GM21576 (cell line): ENCODE measurements around the gene KRT86.
"Not testable (repeated sequence)": the region's sequence is repeated elsewhere in the genome, so short reads cannot be mapped to it uniquely, and the experiment has no call there.

Experiments used
- ATAC-seq: cut with Tn5 transposase; IDR thresholded peaks from one replicate; pipeline ENCODE4 v1.9.1; 2021; ENCODE audit warnings: mild to moderate bottlenecking, moderate library complexity; ENCODE audit not compliant: unreplicated experiment

KRT86 gene

DNA sequence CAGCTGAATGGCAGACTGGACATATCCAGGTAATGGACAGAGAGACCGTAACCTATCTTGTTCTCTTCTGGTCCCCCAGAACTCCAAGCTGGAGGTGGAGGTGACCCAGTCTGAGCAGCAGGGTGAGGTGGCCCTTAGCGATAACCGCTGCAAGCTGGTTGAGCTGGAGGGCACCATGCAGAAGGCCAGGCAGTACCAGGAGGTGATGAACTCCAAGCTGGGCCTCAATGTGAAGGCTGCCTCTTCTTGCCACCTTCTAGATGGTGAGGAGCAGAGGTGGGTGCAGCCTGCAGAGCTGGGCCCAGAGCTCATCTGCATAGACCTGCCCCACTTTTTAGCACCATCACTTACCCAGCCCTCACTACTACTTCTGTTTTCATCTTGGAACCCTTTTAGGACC is 7.2 kb upstream of the KRT86 start:
- ATAC-seq: no peak

DNA sequence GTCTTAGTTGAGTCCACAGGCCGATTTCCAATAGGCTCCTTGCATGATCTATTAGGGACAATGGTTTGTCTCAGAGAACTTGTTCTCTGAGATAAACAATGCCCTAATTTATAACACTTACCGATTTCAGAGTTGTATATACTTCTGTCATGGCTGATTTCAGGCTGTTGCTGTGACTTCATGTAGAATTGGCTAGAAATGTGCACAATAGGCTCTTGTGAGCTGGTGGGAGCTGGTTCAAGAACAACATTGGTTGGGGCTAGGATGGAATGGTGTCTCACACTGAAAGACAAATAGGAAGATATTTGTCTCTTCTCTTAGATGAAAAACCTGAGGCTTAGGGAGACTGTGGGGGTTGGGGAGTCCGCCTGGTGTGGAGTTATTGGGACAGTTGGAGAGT is 6.7 kb upstream of the KRT86 start:
- no peak for ATAC-seq

DNA sequence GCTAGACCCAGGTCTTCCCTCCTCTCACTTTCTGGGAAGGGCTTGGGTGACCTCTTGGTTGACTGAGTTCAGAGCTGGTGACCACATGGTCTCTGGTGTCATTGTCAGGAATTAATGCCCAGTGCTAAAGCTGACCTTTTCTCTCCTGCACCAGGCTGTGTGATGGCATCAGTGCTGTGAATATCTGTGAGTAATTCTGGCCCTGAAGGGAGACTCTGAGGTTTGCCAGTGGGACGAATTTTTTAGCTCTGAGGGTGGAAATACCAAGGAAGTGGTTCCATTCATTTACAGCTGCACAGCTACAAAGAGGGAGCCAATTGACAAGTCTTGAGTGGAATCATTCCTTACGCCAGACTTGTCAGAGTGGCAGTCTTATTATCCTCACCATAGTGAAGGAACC is 6.2 kb upstream of the KRT86 start:
- ATAC-seq: no peak

DNA sequence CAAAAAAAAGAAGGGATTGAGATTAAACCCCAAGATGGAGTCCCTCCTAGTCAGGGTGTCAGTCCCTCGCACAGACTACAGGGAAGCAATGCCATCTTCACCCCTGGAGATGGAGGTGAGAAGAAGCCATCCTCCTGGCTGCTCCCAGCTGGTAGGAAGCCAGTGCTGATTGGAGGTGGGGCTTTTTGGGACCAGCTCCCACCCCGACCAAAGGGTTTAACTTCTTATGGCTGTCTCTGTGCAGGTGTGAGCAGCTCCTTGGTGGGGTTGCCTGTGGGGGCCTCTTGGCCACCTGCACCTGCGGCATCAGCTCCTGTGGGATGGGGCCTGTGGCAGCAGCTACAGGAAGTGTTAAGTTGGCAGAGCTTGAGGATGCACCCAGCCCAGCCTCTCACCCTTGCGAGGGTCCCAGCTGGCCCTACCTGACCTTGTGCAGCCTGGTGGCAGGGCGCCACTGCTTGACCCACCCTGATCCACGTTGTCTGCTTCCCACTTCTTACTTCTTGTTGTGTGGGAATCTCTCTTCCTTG is 3.8 kb upstream of the KRT86 start:
- no peak for ATAC-seq

DNA sequence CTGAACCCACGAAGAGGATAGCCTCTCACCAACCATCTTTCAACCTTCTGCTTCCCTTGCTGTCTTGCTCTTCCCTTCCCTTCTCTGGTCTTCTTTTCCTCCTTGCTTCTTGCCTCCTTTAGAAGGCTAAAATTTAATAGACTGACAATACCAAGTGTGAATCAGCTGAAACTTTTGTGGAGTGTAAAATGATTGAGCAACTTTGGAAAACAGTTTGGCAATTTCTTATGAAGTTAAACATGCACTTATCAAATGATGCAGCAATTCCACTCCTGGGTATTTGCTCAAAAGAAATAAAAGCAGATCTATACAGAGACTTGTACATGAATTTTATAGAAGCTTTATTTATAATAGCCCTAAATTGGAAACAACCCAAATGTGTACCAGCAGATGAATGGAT is 3.3 kb upstream of the KRT86 start:
- no peak for ATAC-seq

DNA sequence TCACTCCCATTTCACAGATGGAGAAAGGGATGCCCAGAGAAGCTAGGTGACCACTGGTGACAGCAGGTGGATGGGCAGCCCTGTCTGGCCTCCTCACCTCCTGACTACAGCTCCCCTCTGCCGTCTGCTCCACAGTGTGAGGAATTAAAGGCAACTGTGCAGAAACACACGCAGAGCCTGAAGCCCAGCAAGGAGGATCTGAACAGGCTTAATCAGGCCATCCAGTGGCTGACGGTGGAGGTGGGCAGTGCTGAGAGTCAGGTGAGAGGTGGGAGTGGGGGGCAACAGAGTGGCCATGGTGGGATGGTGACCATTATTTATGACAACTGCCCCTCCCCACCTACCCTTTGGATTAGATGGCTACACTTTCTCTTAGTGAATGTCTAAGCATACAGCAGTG is 1.2 kb downstream of the KRT86 start:
- no peak for ATAC-seq

DNA sequence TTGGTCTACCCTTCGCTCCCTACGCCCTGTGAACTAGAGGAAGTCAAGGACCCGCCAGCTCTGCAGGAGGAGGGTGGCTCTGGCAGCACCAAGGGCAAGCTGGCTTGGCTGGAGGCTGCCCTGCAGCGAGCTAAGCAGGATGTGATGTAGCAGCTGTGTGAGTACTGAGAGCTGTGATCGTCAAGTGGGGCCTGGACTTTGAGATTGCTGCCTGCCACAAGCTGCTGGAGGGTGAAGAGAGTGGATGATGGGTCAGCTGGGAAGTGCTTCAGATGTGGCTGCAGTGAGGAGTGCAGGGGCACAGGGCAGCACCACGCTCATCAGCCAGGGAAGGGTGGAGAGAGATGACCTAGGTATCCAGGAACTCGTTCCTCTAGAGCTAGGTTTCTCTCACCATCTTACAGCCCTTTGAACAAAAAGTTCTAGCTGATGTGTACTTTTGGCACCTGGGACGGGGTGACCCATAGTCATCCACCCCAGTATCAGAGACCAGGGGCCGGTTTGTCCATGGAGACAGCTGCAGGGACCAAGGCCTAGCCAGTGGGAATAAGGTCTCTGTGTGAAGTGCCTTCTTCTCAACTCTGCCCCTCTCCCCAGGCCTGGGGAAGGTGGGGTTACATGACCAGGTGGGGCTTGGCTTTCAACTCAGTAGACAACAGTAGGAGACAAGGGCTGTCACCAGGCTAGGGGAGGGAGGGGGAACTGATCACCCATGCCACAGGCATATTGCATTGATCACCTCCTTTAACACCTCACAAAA is 3.2 kb downstream of the KRT86 start:
- no peak for ATAC-seq

DNA sequence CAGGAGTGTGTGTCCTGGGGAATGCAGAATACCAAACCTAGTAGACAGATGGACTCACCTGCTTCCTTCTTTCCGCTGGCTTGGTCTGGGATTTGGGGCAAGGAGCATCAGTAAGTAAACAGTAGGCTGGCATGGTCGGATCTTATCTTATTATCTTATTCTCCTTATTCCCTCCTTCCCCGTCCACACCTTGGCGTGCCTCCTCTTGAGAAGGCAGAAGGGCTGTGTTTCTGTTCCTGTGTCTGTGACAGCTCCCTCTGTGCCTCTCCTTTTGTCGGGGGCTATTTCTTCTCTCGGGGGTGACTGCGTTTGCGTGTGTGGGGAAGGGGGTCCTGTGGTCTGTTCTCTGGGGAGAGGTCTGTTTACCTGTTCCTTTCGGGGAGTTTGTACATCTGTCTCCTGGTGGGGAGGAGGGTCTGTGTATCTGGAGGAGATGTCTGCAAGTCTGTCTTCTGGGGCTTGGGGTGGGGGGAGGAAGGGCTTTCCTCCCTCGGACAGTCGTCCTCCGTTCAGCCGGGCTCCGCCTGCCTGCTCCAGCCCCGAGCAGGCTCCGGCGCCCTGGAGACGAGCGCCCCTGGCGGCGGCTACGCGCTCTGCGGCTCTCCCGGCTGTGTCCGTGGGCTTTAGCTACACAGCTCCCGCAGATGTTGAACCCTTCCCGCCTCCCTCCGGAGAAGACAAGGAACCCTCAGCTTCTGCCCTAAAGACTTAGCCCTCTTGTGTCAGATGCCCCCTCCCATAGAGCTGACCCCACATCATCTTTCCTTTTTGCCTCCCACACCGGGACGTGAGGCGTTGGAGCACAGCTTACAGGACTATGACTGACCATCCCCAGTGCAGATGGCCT is 4.4 kb downstream of the KRT86 start:
- ATAC-seq: no peak

DNA sequence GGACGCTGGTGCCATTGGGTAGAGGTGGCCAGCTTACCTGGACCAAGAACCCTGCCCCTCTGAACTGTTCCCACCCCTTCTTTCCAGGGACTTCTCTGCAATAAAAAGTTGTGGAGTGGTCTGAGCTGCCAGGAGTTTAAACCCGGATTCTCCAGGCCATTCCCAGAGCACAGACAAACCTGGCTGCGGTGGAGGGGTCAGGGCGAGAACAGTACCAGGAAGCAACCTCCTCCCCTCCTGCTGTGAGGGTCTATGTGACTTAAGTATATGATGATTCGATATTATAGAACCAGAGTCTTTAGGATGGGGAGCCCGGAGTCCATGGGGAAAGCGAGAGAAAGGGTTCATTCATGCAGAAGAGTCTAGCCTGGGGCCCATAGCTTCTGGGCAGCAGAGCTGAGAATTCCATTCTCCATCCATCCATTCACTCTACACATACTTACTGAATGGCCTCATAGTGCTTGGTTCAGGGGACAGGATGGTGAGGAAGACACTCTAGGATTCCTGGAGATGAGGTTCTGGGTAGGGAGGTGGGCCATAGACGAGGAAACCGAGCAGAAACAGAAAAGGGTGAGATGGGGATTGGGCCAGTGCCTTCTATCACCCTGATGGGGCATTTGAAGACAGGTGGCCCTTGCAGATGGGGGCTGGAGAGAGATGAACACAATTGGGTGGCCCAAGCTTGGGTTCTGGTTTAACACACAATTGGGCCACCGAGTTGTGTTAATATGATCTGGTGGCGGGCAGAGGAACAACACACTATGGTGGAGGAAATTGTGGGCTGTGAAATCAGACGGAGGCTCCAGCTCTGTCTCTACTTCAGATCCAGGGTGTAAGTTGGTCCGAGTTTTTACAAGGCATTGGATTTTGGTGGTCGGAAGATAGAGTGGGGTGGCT is 5.2 kb downstream of the KRT86 start:
- no peak for ATAC-seq

DNA sequence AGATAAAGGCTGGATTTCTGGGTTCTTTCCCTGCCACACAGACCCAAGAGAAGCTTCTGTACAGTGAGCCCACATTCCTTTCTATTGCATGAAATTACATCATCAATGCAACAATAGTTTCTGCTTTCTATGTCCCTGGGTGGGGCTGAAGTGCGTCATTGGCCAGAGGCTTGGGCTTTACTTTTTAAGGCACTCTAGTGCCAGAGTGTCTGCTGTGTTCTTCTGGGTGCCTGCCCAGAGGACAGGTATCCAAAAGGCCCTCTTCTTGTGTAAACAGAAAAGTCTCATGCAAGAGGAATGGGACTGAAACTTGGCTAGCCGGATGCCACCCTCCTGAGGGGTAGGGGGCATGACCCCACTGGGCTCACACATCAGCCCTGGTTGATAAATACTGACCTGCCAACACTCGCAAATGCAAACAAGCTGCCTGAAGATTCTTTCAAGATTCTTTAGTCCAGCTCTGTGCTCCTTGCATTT is 5.9 kb downstream of the KRT86 start:
- no peak for ATAC-seq

DNA sequence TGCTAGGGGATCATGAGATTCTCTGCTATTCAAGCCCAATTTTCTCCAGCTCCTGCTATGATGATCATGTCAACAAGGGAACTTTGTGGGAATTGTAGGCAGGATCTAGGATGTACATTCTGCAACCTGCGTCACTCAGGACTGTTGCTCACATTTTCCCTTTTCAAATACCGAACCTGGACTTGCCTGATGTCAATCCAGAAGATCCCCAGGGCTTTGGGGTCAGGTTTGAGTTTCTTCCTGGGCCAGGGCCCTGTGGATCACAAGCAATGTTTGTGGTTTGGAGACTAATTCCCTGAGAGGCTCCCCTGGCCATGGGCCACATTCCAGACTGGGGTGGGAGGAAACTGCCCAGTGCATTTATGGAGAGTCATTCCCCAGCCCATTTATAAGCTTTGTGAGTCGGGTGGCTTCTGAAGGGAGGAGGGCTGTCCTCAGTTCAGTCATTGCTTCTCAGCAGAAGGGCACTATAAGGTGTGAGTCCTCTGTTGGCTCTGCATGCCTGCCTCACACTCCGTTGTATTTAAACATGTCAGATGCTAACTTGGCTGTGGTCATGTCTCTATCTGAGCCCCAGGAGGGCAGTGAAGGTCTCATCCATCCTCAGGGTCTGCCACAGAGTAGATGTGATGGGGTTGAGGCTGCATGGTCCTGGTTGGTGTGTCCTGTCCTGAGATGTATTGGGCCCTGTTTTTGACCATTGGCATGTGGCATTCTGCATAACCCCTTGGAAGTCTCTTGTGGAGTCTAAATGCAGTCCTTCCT is 6.5 kb downstream of the KRT86 start:
- ATAC-seq: no peak

DNA sequence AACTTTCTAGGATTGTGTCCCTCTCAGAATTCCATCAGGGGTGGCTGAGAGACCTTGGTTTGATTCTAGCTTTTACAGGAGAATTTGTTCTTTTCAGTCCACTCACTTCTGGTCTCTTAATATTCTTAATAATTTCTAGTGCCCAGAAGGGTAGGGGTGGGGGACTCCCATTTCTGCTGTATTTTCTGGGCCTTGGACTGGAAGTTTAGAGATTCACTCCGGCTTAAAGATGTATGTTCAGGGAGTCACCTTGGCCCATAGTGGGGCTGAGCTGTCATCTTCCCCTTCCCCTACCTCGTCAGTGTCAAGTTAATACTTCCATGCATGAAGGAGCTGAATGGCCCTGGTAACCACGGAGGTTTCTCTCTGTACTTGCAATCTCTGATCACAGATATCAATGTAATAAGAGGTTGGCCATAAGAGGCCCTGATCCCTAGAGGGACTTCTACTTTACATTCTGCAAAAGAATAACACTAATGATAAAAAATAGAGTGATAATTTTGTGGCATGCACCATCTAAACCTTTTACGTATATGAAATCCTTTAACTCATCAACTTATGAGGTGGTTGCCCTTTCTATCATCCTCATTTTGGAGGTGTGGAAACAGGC is 10.2 kb downstream of the KRT86 start:
- no peak for ATAC-seq

DNA sequence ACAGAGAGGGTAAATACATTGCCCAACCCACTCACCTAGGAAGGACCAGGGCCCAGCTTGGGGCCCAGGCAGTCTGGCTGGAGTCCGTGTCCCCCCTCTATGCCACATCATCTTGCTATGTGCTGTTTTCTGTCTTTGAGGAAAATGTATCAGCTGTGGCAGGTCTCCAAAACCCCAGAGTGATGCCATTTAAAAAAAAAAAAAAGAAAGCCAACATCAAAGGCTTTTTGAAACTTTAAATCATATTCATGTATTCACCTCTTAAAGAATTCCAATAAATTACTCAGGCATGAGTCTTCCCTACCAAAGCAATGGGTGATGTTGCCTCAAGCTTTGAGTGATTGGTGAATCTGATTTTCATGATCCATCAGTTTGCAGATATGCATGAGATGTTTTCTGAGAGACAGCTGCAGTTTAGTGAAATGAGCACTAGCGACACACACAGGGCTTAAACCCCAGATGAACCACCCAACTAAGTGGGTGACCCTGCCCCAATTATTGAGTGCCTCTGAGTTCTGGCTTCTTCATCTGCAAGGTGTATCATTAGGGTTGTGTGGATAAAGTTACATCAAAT is 10.8 kb downstream of the KRT86 start:
- ATAC-seq: no peak

DNA sequence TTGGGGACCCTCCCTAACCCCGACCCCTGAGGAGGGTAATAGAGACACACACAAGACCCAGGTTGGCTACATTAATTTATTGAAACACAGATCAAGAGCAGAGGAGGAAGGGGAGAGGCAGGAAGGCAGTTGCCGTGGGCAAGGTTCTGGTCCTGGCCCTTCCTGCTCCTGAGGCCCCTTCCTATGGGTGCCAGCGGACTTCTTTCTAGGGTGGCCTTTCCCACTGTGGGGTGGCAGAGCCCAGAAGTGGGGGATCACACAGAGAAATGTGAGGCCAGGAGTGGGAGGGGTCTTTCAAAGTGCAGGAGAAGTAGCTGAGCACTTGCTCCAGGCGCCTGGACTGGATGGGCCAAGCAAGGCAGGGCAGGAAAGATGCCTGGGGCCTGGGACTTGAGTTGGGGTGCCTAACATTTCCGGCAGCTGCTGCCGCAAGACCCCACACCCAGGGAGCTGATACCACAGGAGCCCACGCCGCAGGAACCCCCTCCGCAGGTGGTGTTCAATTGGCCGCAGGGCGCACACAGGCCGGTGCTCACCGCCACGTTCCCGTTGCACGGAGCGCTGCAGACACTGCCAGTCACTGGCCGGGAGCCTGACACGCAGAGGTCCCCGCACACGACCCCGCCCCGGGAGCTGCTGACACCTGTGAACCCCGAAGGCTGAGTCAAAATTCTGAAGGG is 11.5 kb downstream of the KRT86 start:
- ATAC-seq: no peak

DNA sequence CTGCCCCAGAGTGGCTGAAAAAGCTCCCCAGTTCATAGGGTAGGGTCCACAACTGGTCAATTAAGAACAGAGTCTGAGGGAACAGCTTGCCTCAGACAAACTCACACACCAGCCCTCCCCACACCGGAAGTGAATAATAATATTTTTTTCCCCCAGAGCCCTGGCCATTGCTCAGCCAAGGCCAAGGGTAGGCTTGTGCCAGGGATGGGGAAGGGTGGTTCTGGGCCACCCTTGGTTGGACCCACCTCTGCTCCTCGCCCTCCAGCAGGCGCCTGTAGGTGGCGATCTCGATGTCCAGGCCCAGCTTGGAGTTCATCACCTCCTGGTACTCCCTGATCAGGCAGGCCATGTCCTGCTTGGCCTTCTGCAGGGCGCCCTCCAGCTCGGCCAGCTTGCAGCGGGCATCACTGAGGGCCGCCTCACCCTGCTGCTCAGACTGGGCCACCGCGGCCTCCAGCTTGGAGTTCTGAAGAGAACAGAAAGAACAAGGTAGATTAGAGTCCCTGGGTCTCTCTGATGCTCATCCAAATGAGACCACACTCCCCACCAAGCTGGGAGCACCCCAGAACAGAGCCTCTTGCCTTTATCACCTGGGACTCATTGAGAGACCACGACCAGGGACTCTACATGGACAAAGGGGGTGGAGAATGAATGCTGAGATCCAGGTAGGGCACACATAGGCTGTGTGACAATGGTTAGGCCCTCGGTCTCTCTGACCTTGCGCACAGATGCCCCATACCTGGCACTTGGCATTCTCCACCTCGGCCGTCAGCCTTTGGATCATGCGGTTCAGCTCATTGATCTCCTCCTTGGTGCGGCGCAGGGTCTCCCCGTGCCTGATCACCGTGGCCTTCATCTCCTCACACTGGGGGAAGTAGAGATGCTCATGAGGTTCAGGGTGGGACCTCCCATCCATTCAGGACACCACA is 12.7 kb downstream of the KRT86 start:
- ATAC-seq: not testable (repeated sequence)

DNA sequence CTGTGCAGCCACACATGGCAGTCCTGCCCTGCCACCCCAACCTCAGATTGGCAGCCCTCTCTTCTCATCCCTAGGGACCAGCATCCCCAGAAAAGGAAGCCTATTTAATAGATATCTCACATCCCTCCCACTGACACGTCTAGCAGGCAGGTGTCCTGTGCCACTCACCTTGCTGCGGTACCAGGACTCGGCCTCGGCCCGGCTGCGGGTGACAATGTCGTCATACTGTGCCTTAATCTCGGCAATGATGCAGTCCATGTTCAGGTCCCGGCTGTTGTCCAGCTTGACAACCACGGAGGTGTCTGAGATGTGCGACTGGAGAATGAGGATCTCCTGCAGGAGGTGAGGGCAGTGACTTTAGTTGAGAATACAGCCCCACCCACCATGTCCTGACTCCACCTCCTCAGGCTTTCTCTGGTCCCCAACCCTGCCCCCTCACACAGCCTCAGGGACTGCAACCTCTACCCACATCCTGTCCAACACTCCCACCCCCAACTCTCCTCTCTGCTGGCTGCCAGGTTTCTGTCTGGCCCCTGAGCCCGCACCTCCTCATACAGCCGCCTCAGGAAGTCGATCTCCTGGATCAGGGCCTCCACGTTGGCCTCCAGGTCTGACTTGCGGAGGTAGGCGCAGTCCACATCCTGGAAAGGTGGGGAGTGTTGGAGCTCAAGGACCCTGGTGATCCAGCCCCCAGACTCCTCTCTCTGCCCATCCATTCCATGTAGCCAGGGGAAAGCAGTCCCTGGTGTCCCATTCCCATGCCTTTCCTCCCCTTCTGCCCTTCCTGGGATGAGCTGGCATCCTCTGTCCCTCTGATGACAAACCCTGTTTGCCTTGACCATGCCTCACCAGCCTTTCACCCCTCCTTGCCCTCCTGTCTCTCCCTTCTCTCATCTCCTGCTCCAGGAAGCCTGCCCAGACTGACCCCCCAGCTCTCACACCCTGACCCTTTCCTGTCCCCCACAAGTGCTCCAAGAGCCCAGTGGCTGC is 13.7 kb downstream of the KRT86 start:
- peak; percentile 86 for ATAC-seq
